Gastroesophageal sphincter (tissue), 3 donors: ENCODE data around the gene COL1A1.

Experiments
- POLR2A ChIP-seq, 2 donors: fragments of 450-650 bp; IDR thresholded peaks; one replicate each; pipeline ENCODE4 v1.6.1; 2017; ENCODE audit warnings: antibody characterized with exemption in 2 of 2, mild to moderate bottlenecking in 2 of 2, moderate library complexity in 1 of 2
- TF ChIP-seq, protein P1 (sequence below), 4 experiments: fragments of 200-600 bp in 2 of 4; fragments of 450-650 bp in 2 of 4; sonication (generic) in 1 of 4; IDR thresholded peaks; one replicate each; pipeline ENCODE4 v1.5.1; 2017 to 2019; ENCODE audit warnings: antibody characterized with exemption in 4 of 4, mild to moderate bottlenecking in 2 of 4, moderate library complexity in 2 of 4

DNA sequence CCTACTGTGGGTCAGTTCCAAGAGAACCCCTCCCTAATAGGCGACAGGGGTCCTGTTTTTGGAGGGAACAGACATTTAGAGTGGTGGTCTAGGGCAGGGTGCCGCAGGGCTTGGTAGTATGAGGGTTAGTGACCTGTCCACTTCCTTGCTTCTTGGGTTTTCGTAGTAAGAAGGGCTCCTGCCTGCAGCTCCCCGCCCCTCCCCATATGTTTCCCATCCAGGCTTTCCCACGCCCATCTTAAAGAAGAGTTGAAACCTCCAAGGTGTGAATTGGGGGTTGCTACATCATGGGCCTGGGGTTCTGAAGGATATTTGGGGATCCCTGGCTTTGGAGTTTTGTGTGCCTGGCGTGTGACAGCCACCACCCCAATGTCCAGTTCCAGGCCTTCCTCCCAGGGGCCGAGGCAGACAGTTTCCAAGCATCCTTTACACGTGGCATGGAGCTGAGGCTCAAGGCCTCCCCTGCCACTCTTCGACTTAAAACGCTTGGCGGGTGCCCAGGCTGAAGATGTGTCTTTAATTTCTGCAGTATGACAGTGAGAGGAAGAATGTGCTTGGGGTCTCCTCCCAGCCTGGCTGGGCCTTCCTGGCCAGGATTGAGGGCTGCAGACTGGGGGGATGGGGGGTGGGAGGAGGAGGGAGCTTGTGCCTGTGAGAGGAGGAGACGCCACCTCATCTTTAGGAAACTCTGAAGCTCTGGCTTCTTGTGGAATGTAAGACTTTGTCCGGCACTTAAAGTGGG lies 2.3 kb upstream of the COL1A1 start:
- TF ChIP-seq POLR2A (IDR thresholded peaks at IDR 0.05) = no peak
- TF ChIP-seq, protein P1, sequence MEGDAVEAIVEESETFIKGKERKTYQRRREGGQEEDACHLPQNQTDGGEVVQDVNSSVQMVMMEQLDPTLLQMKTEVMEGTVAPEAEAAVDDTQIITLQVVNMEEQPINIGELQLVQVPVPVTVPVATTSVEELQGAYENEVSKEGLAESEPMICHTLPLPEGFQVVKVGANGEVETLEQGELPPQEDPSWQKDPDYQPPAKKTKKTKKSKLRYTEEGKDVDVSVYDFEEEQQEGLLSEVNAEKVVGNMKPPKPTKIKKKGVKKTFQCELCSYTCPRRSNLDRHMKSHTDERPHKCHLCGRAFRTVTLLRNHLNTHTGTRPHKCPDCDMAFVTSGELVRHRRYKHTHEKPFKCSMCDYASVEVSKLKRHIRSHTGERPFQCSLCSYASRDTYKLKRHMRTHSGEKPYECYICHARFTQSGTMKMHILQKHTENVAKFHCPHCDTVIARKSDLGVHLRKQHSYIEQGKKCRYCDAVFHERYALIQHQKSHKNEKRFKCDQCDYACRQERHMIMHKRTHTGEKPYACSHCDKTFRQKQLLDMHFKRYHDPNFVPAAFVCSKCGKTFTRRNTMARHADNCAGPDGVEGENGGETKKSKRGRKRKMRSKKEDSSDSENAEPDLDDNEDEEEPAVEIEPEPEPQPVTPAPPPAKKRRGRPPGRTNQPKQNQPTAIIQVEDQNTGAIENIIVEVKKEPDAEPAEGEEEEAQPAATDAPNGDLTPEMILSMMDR (IDR thresholded peaks at IDR 0.05) = no peak
